Hepatocyte (in vitro differentiated cells): ENCODE measurements around the gene SCNN1B.

Source experiments
- EZH2 ChIP-seq: fragments of 200-600 bp; sonication (generic); IDR thresholded peaks from 2 replicates; pipeline ENCODE4 v1.6.1; 2016; ENCODE audit warnings: antibody characterized with exemption, mild to moderate bottlenecking, borderline replicate concordance
- EZH2phosphoT487 ChIP-seq: fragments of 200-600 bp; sonication (generic); IDR thresholded peaks from one replicate; pipeline ENCODE4 v1.6.1; 2018; ENCODE audit warnings: antibody characterized with exemption, mild to moderate bottlenecking, low read depth, moderate library complexity; ENCODE audit not compliant: unreplicated experiment, severe bottlenecking
- TF ChIP-seq, protein P1 (sequence below): fragments of 200-600 bp; sonication (generic); IDR thresholded peaks from 2 replicates; pipeline ENCODE4 v1.5.1; 2016; ENCODE audit warnings: antibody characterized with exemption, mild to moderate bottlenecking; ENCODE audit not compliant: poor library complexity

GRCh38 chr16:23343643-23344612, 41.8 kb downstream of the SCNN1B start:
- TF ChIP-seq, protein P1, sequence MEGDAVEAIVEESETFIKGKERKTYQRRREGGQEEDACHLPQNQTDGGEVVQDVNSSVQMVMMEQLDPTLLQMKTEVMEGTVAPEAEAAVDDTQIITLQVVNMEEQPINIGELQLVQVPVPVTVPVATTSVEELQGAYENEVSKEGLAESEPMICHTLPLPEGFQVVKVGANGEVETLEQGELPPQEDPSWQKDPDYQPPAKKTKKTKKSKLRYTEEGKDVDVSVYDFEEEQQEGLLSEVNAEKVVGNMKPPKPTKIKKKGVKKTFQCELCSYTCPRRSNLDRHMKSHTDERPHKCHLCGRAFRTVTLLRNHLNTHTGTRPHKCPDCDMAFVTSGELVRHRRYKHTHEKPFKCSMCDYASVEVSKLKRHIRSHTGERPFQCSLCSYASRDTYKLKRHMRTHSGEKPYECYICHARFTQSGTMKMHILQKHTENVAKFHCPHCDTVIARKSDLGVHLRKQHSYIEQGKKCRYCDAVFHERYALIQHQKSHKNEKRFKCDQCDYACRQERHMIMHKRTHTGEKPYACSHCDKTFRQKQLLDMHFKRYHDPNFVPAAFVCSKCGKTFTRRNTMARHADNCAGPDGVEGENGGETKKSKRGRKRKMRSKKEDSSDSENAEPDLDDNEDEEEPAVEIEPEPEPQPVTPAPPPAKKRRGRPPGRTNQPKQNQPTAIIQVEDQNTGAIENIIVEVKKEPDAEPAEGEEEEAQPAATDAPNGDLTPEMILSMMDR = no peak
- TF ChIP-seq EZH2 (no peak), EZH2phosphoT487 (peak; percentile 62)
